NB4 (cell line): Measurements from ENCODE around the gene MXRA7.

ENCODE experiments used
- DNase-seq: peaks from one replicate; pipeline ENCODE4 v3.0.0; 2010; ENCODE audit warnings: low read depth
- H3K4me3 ChIP-seq: one replicate; pipeline ENCODE4 v1.5.1; 2011; ENCODE audit warnings: mild to moderate bottlenecking, low read depth, low read length, moderate library complexity
- MYC ChIP-seq: IDR thresholded peaks from 2 replicates; pipeline ENCODE4 v1.6.1; 2011; ENCODE audit warnings: low read depth, low read length
- POLR2A ChIP-seq: IDR thresholded peaks from 2 replicates; pipeline ENCODE4 v1.6.1; 2011; ENCODE audit warnings: mild to moderate bottlenecking; ENCODE audit not compliant: insufficient read length; ENCODE audit errors: extremely low read depth
- TF ChIP-seq, protein P1 (sequence below): IDR thresholded peaks from one replicate; pipeline ENCODE4 v1.5.1; 2012; ENCODE audit warnings: low read depth, low read length
- TF ChIP-seq, protein P2 (sequence below): IDR thresholded peaks from 2 replicates; pipeline ENCODE4 v1.6.1; 2011; ENCODE audit warnings: low read depth, low read length

Gene MXRA7

DNA sequence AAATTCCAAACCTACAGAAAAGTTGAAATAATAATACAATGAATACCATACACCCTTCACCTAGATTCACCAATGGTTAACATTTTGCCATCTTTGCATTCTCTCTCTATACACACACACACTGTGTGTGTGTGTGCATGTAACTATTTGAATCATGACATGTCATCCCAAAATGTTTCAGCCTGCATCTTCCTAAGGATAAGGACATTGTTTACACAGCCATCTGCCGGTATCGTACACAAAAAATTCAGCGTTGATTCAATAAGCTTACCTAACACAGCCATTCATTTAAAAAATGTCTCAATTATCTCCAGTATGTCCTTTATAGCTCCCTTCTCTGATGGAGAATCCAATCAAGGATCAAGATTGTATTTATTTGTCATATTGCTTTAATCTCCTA lies 3.9 kb downstream of the MXRA7 start:
- TF ChIP-seq POLR2A (no peak), MYC (no peak)
- TF ChIP-seq, protein P1, sequence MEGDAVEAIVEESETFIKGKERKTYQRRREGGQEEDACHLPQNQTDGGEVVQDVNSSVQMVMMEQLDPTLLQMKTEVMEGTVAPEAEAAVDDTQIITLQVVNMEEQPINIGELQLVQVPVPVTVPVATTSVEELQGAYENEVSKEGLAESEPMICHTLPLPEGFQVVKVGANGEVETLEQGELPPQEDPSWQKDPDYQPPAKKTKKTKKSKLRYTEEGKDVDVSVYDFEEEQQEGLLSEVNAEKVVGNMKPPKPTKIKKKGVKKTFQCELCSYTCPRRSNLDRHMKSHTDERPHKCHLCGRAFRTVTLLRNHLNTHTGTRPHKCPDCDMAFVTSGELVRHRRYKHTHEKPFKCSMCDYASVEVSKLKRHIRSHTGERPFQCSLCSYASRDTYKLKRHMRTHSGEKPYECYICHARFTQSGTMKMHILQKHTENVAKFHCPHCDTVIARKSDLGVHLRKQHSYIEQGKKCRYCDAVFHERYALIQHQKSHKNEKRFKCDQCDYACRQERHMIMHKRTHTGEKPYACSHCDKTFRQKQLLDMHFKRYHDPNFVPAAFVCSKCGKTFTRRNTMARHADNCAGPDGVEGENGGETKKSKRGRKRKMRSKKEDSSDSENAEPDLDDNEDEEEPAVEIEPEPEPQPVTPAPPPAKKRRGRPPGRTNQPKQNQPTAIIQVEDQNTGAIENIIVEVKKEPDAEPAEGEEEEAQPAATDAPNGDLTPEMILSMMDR, result no peak
- no peak for DNase-seq

DNA sequence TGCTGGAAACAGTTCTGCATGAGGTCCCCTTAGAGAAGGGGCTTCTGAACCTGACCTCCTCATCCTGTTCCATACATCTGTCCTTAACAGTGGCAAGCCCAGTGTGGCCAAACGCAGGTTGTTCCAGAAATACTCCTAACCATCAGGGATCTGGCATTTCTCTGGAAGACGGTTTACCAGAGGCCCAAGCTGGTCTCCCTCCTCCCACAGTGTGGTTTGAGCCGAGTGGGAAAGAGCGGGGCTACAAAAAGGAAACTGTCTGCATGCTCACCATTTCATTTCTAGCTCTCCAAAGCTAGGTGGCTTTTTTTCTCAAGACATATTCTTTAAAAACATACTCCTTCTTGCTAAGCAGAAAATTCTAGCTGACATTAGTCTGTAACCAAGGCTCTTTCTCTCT lies 6.0 kb downstream of the MXRA7 start:
- DNase-seq, result no peak
- TF ChIP-seq, protein P2, sequence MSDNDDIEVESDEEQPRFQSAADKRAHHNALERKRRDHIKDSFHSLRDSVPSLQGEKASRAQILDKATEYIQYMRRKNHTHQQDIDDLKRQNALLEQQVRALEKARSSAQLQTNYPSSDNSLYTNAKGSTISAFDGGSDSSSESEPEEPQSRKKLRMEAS, result no peak
- TF ChIP-seq MYC, result no peak
- no peak for TF ChIP-seq POLR2A
- TF ChIP-seq, protein P1, result no peak
- H3K4me3 ChIP-seq, result no peak overlapping the region

More for the DNA sequence above, 3.9 kb downstream of the MXRA7 start:
- no peak overlapping the region for H3K4me3 ChIP-seq

DNA sequence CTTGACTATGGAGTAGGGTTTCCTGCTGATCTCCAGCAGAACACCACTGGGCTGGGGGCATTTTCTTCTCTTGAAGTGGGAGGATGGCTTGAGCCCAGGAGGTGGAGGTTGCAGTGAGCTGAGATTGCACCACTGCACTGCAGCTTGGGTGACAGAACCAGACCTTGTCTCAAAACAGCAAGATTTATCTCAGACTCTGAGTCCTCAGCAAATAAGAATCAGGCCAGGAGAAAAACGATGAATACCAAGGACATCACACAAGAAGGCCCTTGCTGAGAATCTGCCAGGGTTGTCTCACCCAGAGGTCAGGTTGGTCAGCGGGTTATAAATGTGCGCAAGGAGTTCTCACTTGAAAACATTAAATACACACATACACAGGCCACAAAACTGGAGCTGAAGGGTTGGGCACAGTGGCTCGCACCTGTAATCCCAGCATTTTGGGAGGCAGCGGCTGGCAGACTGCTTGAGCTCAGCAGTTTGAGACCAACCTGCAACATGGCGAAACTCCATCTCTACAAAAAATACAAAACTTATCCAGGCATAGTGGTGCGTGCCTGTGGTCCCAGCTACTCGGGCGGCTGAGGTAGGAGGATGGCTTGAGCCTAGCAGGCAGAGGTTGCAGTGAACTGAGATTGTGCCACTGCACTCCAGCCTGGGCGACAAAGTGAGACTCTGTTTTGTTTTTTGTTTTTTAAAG lies 7.7 kb downstream of the MXRA7 start:
- TF ChIP-seq MYC (no peak), POLR2A (no peak)
- TF ChIP-seq, protein P2, result no peak
- TF ChIP-seq, protein P1, result no peak
- no peak for DNase-seq
- no peak overlapping the region for H3K4me3 ChIP-seq

DNA sequence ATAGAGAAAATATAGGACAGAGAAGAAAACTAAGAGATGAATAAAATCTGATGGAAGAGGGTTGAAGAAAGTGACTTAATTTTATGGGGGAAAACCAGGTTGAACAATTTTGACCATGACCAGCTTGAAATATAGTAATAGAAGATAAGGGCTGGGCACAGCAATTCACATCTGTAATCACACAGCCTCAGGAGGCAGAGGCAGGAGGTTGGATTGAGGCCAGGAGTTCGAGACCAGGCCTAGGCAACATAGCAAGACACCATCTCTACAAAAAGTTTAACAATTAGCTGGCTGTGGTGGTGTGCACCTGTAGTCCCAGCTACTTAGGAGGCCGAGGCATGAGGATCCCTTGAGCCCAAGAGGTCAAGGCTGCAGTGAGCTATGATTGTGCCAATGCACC lies 8.7 kb downstream of the MXRA7 start:
- DNase-seq, result no peak
- TF ChIP-seq MYC (no peak), POLR2A (no peak)
- TF ChIP-seq, protein P2, result no peak
- H3K4me3 ChIP-seq, result no peak overlapping the region

DNA sequence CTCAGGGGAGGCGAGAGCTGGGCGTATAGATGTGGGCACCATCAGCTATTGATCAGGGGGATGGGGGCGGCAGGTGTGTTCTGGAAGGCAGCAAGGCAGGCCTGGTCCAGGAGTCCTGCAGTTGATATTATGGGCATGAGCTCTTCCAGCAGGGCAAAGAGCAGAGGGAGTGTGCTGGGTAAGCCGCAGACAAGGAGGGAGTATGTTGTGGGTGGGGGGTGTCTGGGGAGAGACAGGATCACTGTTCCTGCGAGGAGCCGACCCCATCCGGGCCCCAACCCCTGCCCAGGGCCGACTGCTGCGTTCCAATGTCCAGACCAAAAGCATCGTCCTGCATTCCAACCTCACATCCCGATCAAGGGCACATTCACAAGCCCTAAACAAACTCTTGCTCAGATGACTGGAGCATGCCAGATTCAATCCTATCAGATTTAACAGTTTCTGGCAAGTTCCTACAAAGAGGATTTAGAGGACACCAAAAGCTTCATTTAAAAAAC lies 9.2 kb downstream of the MXRA7 start:
- TF ChIP-seq, protein P2, result no peak
- TF ChIP-seq, protein P1, result no peak
- TF ChIP-seq MYC (no peak), POLR2A (no peak)
- no peak for DNase-seq
- H3K4me3 ChIP-seq, result no peak overlapping the region

DNA sequence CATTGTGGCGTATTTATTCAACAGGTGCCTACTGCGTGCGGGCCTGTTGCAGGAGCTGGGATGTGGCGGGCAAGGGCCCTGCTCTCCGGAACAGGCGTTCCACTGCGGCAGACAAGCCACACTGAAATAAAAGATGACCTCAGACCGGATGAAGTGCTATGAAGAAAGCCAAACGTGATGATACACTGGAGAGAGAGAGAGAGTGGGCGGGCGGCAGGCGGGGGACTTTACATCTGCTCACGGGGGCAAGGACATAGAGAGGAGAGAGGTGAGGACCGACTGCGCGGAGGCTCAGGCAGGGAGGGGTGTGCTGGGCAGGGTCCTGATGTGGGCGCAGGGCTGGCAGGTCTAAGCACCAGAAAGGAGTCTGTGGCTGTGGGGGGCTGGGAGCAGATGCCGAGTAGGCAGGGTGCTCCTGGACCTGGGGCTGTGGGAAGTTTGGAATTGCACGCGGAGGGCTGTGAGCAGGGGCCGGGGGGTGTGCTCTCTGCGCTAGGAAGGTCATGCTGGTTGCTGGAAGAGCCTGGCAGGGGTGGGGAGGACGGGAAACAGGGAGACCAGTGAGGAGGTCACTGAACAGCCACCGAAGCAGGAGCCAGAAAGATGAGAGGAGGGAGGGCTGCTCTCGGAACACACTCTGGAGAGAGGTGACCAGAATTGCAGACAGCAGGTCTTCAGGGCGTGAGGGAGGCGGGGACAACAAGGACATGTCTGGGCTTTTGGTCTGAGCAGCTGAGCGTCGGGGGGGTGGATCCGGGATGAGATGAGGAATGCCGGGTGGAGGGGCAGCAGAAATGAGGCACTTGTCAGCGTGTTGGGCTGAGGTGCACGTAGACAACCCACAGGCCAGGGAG lies 9.9 kb downstream of the MXRA7 start:
- no peak overlapping the region for H3K4me3 ChIP-seq
- DNase-seq, result peak; percentile 61
- TF ChIP-seq MYC, result no peak
- TF ChIP-seq, protein P1, result no peak
- TF ChIP-seq, protein P2, result no peak
- no peak for TF ChIP-seq POLR2A
